ENCODE data around the gene PRCP. TPM values are rescaled to one million over a fixed set of nuclear protein-coding genes. Genes with fewer than 3 reads are reported as not detected.

PRCP gene
- total RNA-seq, 1 experiment from 2014 or later, result 25.1 TPM

- POLR2A ChIA-PET (ENCODE audit: low non-redundant PET), result no interaction called here
- intact Hi-C loops (cut with micrococcal nuclease; ENCODE audit: unreplicated experiment), result no loop called here
- Histone ChIP-seq H3K27ac (ENCODE audit: low read depth, low read length, poor library complexity, severe bottlenecking) (no peak overlapping the region), H3K4me1 (ENCODE audit: insufficient read depth, low read length, poor library complexity, severe bottlenecking) (peaks cover 23% of the 10 kb centered on the region), H3K4me3 (ENCODE audit: low read depth, low read length, poor library complexity, severe bottlenecking) (no peak overlapping the region), H3K36me3 (ENCODE audit: insufficient read depth, low read length, poor library complexity, severe bottlenecking) (no peaks in the 10 kb centered on the region), H3K9me3 (ENCODE audit: low read depth, low read length, poor library complexity, severe bottlenecking) (no peaks in the 10 kb centered on the region), H3K27me3 (replicated peaks; ENCODE audit: insufficient read depth, low read depth, low read length, poor library complexity) (peaks cover 43% of the 10 kb centered on the region)
- no TSS peak for BruUV-seq (replicated peaks)
- DNase-seq (ENCODE audit: low spot score), result no peak
- TF ChIP-seq CTCF (conservative IDR thresholded peaks at IDR 0.05; ENCODE audit: low read depth, low read length) (no peak), EZH2 (IDR thresholded peaks at IDR 0.05; ENCODE audit: borderline replicate concordance, low read depth, low read length, poor library complexity, severe bottlenecking) (no peak)
- CTCF ChIA-PET, result no interaction called here
These were observed 89.5 kb downstream of the PRCP start for GRCh38 chr11:82810738-82811137.

DNA sequence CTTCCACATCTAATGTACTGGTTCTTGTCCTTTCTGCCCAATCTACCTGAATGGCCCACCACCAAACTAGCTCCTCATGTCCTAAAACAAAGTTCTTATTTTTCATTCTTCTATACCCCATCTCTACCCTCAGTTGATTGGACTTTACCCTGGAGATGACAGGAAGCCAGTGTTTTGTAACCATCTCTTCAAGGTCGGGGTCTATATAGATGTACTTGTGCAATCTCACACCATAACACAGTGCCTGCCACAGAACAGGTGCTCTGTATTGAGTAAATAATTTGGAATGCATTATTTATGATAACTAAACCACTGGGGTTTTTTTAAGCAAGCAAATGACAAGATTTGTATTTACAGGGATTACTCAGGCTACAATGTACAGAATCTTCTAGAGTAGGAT is 89.9 kb downstream of the PRCP start:
- no peak for DNase-seq (ENCODE audit: low spot score)
- Histone ChIP-seq H3K9me3 (ENCODE audit: low read depth, low read length, poor library complexity, severe bottlenecking) (no peaks in the 10 kb centered on the region), H3K36me3 (ENCODE audit: insufficient read depth, low read length, poor library complexity, severe bottlenecking) (no peaks in the 10 kb centered on the region), H3K4me1 (ENCODE audit: insufficient read depth, low read length, poor library complexity, severe bottlenecking) (peaks cover 19% of the 10 kb centered on the region), H3K27ac (ENCODE audit: low read depth, low read length, poor library complexity, severe bottlenecking) (no peak overlapping the region), H3K4me3 (ENCODE audit: low read depth, low read length, poor library complexity, severe bottlenecking) (no peak overlapping the region), H3K27me3 (replicated peaks; ENCODE audit: insufficient read depth, low read depth, low read length, poor library complexity) (peaks cover 46% of the 10 kb centered on the region)
- intact Hi-C loops (cut with micrococcal nuclease; ENCODE audit: unreplicated experiment), result no loop called here
- no peak for TF ChIP-seq EZH2 (IDR thresholded peaks at IDR 0.05; ENCODE audit: borderline replicate concordance, low read depth, low read length, poor library complexity, severe bottlenecking)
- ChIA-PET POLR2A (ENCODE audit: low non-redundant PET) (no interaction called here), CTCF (no interaction called here)
- no TSS peak for BruUV-seq (replicated peaks)

DNA sequence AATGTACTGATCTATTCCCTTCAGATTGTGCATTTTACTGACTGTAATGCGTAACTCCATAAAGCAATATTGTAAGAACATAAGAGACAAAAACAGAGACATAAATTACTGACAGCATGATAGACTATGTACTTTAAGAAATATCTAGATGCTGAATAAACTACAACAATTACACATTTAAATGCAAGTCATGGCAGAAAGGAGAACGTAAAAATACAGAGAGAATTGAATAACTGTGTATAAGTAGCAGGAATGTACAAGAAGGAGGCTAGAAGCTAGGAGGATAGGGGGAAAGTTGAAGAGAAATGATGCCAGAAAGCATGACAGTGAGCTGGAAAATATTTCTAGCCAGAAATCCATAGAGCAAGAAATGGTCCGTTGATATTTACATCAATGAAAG is 92.6 kb downstream of the PRCP start:
- Histone ChIP-seq H3K9me3 (ENCODE audit: low read depth, low read length, poor library complexity, severe bottlenecking) (no peaks in the 10 kb centered on the region), H3K4me1 (ENCODE audit: insufficient read depth, low read length, poor library complexity, severe bottlenecking) (no peaks in the 10 kb centered on the region), H3K36me3 (ENCODE audit: insufficient read depth, low read length, poor library complexity, severe bottlenecking) (no peaks in the 10 kb centered on the region), H3K4me3 (ENCODE audit: low read depth, low read length, poor library complexity, severe bottlenecking) (no peak overlapping the region), H3K27me3 (replicated peaks; ENCODE audit: insufficient read depth, low read depth, low read length, poor library complexity) (peaks cover 46% of the 10 kb centered on the region), H3K27ac (ENCODE audit: low read depth, low read length, poor library complexity, severe bottlenecking) (no peak overlapping the region)
- CTCF ChIA-PET, result no interaction called here
- no peak for DNase-seq (ENCODE audit: low spot score)
- POLR2A ChIA-PET (ENCODE audit: low non-redundant PET), result no interaction called here
- TF ChIP-seq CTCF (conservative IDR thresholded peaks at IDR 0.05; ENCODE audit: low read depth, low read length) (no peak), EZH2 (IDR thresholded peaks at IDR 0.05; ENCODE audit: borderline replicate concordance, low read depth, low read length, poor library complexity, severe bottlenecking) (no peak)
- intact Hi-C loops (cut with micrococcal nuclease; ENCODE audit: unreplicated experiment), result no loop called here
- no TSS peak for BruUV-seq (replicated peaks)

GRCh38 chr11:82802710-82803109 is 97.5 kb downstream of the PRCP start:
- no peaks in the 10 kb centered on the region for H3K4me1 ChIP-seq (ENCODE audit: insufficient read depth, low read length, poor library complexity, severe bottlenecking)
- CTCF ChIA-PET, result no interaction called here
- intact Hi-C loops (cut with micrococcal nuclease; ENCODE audit: unreplicated experiment), result no loop called here

More at GRCh38 chr11:82802710-82803109, 97.5 kb downstream of the PRCP start:
- DNase-seq (ENCODE audit: low spot score), result no peak
- POLR2A ChIA-PET (ENCODE audit: low non-redundant PET), result no interaction called here
- Histone ChIP-seq H3K36me3 (ENCODE audit: insufficient read depth, low read length, poor library complexity, severe bottlenecking) (no peaks in the 10 kb centered on the region), H3K4me3 (ENCODE audit: low read depth, low read length, poor library complexity, severe bottlenecking) (no peak overlapping the region), H3K9me3 (ENCODE audit: low read depth, low read length, poor library complexity, severe bottlenecking) (no peaks in the 10 kb centered on the region), H3K27me3 (replicated peaks; ENCODE audit: insufficient read depth, low read depth, low read length, poor library complexity) (peaks cover 23% of the 10 kb centered on the region), H3K27ac (ENCODE audit: low read depth, low read length, poor library complexity, severe bottlenecking) (no peak overlapping the region)
- TF ChIP-seq EZH2 (IDR thresholded peaks at IDR 0.05; ENCODE audit: borderline replicate concordance, low read depth, low read length, poor library complexity, severe bottlenecking), result no peak
- no peak for TF ChIP-seq CTCF (conservative IDR thresholded peaks at IDR 0.05; ENCODE audit: low read depth, low read length)
- BruUV-seq (replicated peaks), result no TSS peak
